GM12873 (cell line): ENCODE results near the gene POFUT1.

Experiments used
- CTCF ChIP-seq: IDR thresholded peaks from 2 replicates; pipeline ENCODE4 v1.5.1; 2012; ENCODE audit warnings: low read depth, mild to moderate bottlenecking, moderate library complexity, low read length, control low read depth; ENCODE audit not compliant: insufficient read depth; ENCODE audit errors: missing control alignments

Gene POFUT1

GRCh38 chr20:32164984-32165735 is 42.5 kb upstream of the POFUT1 start:
- TF ChIP-seq CTCF = no peak

DNA sequence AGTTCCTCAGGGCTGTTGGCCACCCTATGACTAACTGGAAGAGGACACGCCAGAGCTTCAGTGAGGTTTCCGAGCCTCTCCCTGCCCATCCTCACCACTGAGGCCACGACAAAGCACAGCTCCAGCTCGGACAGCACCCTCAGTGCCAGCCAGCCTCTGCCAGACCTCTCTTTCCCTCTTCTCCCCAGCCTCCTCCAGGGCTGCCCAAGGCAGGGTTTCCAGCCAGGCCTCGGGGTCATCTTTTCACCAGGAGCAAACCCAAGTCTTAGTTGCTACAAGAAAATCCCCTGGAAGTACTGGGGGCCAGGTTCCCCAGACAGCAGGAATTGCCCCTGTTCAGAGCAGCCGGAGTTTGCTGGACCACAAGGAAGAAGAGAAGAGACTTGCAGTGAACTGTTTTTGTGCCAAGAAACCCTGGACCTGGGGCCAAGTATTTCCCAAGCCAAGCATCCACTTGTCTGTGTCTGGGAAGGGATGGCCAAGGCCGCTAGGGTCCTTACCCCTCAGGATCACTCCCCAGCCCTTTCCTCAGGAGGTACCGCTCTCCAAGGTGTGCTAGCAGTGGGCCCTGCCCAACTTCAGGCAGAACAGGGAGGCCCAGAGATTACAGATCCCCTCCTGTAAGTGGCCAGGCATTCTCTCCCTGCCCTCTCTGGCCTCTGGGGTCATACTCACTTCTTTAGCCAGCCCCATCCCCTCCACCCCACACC is 41.7 kb upstream of the POFUT1 start:
- no peak for TF ChIP-seq CTCF

- TF ChIP-seq CTCF = no peak
These were observed 40.1 kb upstream of the POFUT1 start for GRCh38 chr20:32167552-32167951.

GRCh38 chr20:32168184-32168910 is 39.3 kb upstream of the POFUT1 start:
- no peak for TF ChIP-seq CTCF

- no peak for TF ChIP-seq CTCF
These were observed 28.2 kb upstream of the POFUT1 start for GRCh38 chr20:32179515-32179914.

DNA sequence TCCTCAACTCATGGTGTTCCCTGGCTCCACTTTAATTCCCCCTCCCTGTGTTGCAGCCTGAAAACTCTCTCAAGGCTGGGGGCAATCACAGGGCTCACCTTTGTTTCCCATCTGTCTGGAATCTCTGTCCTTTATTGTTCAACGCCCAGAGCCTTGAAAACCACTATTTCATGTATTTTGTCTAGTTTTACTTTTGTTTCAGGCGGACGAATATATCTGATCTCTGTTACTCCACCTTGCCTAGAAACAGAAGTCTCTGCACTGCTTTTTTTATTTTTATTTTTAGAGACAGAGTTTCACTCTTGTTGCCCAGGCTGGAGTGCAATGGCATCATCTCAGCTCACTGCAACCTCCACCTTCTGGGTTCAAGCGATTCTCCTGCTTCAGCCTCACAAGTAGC is 27.7 kb upstream of the POFUT1 start:
- TF ChIP-seq CTCF = no peak

DNA sequence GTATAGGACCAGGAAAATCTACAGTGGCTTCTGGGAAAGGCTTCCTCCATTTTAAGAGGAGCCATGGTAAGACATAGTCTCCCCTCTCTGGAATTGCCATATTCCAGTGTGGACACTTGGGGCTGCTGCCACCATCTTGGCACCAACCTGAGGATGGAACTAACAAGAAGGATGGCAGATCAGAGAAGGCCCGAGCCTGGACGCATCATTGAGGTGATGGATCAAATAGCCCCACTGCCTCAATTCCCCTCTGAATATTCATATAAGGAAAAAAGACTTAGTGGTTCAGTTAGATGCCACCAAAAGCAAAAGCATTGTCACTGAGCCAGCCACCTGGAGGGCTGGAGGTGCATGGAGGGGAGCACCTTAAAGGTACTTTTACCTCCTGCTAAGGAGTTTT is 26.1 kb upstream of the POFUT1 start:
- TF ChIP-seq CTCF = no peak
